PFSK-1 (cell line): ENCODE data around the gene POLA2.

Source experiments
- POLR2AphosphoS5 ChIP-seq: IDR thresholded peaks from 2 replicates; pipeline ENCODE4 v1.6.1; 2012; ENCODE audit warnings: low read depth, mild to moderate bottlenecking, control low read depth, low read length, moderate library complexity
- REST ChIP-seq, 2 experiments: IDR thresholded peaks; 2 replicates each; pipeline versions ENCODE4 v1.6.1 to v1.8.0; 2011 to 2012; ENCODE audit warnings: low read depth in 2 of 2, low read length in 2 of 2, control low read depth in 1 of 2, inconsistent platforms in 1 of 2, mild to moderate bottlenecking in 1 of 2, moderate library complexity in 1 of 2; ENCODE audit not compliant: insufficient read depth in 1 of 2
- SIN3A ChIP-seq: IDR thresholded peaks from 2 replicates; pipeline ENCODE4 v1.6.1; 2012; ENCODE audit warnings: mild to moderate bottlenecking, low read length, moderate library complexity, borderline replicate concordance; ENCODE audit not compliant: insufficient read depth
- TAF1 ChIP-seq: IDR thresholded peaks from 2 replicates; pipeline ENCODE4 v1.6.1; 2012; ENCODE audit warnings: low read length, control low read depth, borderline replicate concordance; ENCODE audit not compliant: insufficient read depth

- TF ChIP-seq REST (IDR thresholded peaks at IDR 0.05; ENCODE audit: insufficient read depth in 1 of 2, low read depth in 2 of 2, low read length in 2 of 2), result no peak
- no peak for TF ChIP-seq POLR2AphosphoS5
- no peak for TF ChIP-seq TAF1
- no peak for TF ChIP-seq SIN3A
These were observed 789 bp upstream of the POLA2 start for GRCh38 chr11:65260756-65261590.
